GM18519 (cell line): ENCODE results near the gene MPRIP.

Experiments used
- ATAC-seq: cut with Tn5 transposase; IDR thresholded peaks from one replicate; pipeline ENCODE4 v1.9.1; 2021; ENCODE audit warnings: mild to moderate bottlenecking, moderate library complexity; ENCODE audit not compliant: unreplicated experiment, low FRiP score

MPRIP gene

DNA sequence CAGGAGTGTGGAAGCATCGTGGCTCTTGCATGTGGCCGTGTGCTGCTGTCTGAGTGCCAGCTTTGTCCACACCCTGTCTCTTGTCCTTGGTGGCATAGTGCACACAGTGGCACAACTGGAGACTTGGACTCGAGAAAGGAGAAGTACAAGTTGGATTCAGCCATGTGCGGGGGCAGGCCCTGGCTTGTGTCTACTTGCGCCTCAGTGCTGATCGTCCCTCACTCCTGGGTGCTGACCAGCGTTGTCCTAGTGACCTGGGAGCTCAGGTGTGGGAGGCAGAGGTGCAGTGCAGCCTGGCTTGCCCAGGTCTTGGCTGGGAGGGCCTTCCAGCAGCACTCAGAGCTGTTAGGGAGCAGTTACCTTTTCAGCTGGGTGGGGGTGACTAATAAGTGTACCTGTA, 20.6 kb downstream of the MPRIP start:
- ATAC-seq, result no peak

DNA sequence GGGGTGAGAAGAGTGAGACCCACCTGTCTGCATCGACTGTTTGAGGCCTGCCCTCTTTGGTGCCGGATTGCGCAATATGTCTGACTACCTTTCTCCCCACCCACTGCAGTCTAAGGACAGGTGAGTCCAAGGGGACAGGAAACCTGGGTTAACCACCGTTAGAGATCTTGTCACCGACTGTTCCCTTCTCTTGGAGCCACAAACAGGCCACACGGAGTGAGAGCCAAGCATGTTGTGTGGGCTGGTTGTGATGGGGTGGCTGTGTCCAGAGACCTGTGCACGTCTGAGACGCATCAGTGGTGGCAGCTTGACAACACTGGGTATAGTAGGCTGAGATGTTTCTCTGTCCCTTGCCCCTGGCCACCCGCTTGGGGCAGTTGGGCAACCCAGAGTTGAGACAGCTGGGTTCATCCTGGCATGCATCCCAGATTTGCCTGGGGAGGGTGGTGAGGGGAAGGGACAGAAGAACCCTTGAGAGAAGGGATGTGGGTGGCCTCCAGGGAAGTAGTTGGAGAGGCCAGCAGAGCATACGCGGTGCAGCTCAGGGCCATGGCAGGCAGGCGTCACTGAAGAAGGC, 21.4 kb downstream of the MPRIP start:
- ATAC-seq, result no peak

DNA sequence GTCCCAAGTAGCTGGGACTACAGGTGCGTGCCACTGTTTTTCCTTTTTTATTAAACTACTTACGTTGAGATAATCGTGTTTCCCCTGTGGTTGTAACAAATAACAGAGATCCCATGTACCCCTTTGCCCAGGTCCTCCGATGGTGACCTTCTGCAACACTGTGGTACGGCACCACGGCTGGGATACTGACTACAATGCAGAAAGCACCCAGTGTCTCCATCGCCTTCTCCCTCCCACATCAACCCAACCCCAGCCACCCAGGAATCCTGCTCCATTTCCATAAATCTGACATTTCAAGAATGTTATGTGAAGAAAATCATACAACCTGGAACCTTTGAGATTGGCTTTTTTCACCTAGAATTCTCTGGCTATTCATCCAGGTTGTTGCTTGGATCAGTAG, 22.1 kb downstream of the MPRIP start:
- ATAC-seq, result no peak

DNA sequence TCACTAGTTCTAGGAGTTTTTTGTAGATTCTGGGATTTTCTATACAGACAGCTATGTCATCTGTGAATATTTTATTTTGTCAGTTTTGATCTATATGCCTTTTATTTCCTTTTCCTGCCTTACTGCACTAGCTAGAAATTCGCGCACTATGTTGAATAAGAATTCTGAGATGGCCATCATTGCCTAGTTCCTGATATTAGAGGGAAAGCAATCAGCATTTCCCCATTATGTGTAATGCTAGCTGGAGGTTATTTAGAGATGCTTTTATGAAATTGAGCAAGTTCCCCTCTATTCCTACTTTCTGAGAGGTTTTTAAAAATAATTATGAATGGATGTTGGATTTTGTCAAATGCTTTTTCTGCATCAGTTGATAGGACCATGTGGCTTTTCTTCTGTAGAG, 23.8 kb downstream of the MPRIP start:
- no peak for ATAC-seq

- ATAC-seq, result no peak
These were observed 25.0 kb downstream of the MPRIP start for GRCh38 chr17:17067257-17067656.

DNA sequence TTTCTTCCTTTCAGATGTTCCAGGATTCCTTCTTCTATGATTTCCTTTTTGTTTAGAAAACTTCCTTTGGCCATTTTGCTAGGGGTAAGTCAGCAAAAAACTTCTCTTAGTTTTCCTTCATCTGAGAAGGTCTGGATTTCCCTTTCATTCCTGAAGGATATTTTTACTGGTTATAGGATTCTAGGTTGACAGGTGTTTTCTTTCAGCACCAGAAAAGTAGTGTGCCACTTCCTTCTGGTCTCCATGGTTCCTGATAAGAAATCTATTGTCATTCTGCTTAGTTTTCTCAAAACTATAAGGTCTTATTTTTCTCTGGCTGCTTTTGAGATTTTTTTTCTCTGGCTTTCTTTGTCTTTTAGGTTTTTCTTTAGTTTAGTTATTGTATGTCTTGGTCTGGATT, 27.6 kb downstream of the MPRIP start:
- ATAC-seq, result no peak

DNA sequence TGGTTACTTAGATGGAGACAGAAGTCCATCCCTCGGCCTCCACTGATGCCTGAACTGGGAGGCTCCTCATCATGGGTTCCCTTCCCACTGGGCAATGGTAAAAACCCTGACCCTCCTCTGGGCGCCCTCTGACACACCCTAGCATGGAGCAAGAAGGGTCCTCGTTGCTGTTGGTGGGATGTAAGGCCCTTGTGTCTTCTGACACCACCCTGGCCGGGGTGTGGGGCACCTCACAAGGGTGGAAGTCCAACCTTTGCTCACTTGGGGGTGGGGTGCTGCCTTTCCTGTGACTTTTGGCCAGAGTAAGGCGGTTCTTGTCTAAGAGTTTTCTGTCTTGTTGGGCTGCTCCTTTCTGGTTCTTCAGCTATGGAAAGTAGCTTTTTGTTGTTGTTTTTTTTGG, 28.7 kb downstream of the MPRIP start:
- no peak for ATAC-seq

- no peak for ATAC-seq
These were observed 29.5 kb downstream of the MPRIP start for GRCh38 chr17:17071531-17072360.

DNA sequence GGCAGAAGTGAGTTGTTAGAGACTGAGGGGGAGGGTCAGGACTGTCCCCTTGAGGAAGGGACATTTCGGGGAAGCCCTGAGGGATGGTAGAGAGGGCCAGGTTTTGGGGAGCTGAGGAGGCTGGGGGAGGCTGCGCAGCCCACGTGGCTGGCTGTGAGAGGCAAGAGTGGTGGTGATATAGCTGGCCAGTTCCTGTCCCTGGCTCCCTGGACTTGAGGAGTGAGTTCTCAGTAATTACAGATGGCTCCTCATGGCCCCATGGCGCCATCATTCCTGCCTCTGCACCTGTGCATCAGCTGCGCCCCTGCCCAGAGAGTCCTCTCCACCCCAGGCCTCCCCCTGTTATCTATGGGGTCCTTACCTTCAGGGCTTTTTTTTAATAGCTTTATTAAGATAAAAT, 30.3 kb downstream of the MPRIP start:
- no peak for ATAC-seq

DNA sequence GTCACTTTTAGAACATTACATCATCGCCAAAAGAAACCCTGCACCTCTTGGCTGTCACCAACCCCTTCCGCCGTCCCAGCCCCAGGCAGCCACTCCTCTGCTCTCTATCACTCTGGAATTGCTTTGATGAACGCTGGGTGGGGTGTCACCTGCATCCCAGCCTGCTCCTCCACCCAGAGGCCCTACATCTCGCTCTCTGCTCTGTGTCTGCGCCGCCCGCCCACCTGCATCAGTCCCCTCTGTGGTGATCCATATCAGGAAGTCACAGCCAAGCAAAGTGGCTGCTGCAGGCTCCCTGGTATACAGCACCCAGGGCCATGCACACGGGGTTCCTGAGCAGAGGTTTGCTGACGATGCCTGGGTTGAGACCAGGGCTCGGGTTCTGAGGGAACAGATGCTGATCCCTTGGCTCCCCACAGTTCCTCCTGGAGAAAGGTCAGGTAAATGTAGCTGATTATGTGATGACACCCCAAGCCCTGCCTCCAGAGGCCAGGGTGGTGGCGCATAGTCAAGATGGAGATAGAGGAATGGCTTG, 30.8 kb downstream of the MPRIP start:
- no peak for ATAC-seq

GRCh38 chr17:17073581-17074403, 31.5 kb downstream of the MPRIP start:
- ATAC-seq, result no peak

DNA sequence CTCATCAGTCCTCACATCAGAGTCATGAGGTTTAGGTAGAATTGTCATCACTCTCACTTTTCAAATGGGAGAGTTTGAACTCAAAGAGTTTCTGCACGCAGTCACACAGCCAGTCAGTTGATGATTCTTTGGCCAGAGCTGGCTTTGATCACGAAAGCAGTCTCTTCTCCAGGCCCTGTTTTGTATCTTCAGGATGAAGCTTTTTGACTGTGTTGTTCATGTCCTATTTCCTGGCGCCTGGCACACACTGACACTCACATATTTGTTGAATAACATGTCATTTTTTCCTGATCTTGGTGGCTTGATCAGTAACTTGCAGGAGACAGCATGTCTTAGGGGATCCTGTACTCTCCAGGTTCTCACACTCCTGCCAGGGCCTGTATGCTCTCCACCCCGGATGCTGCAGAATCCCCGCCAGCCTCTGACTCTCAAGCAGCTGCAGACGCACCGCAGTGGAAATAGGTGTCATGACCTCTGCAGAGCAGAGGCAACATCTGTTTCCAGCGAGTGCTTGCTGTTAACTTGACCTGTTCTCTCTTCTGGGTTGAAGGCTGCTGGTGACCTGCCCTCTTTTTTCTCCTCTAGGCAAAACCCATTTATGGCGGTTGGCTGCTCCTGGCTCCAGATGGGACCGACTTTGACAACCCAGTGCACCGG, 33.0 kb downstream of the MPRIP start:
- ATAC-seq, result no peak

- ATAC-seq, result no peak
These were observed 33.8 kb downstream of the MPRIP start for GRCh38 chr17:17076066-17076465.

DNA sequence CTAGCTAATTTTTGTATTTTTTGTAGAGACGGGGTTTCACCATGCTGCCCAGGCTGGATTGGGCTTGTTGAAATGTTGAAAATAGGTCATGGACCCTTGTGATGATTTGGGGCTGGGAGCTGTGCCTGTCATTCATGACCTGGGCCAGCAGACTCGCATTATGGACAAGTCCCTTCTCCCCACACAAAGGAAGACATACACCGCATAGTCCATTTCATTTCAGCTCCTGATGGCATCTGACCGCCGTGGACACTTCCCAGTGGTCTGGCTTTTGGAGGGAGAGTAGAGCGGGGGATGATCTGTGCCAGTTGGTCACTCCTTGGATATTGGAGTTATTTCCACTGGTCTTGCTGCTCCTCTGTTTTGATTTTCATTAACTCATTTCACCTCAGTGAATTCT, 34.8 kb downstream of the MPRIP start:
- no peak for ATAC-seq

DNA sequence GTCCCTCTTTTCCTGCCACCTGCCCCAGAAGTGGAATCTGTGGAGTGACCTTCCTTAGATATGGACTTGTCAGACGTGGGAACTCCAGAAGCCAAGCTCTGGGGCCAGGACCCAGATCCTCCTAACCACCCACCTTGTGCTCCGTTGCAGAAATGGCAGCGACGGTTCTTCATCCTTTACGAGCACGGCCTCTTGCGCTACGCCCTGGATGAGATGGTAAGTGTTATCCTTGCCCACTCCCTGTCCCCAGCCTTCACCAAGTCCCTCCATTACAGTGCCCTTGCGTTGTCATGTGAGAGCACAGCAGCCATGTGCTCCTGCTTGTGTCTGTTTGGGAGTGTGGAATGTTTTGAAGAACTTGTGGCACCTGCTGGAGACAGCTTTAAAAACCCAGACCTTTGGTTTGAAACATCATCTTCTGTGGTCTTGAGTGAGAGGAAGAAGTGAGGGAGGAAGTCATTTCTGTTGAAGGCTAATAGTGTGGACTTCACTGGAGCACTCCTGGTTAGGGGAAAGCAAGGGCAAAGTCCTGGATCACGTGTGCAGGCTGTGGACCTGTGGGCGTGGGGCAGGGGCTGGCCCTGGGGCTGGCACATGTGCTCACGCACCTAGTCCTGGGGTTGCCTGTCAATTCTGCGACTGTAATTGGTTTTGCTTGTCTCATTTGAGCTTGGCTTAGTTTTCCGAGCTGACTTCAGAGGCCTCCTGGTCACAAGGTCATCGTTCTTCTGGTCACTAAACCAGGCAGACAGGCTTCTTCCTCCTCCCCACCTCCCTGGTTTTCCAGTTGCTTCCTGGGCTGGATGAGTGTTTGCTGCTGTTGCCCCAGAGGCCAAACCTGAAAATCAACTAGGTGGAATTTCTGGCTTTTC, 35.8 kb downstream of the MPRIP start:
- no peak for ATAC-seq

GRCh38 chr17:17078832-17079231, 36.6 kb downstream of the MPRIP start:
- ATAC-seq, result no peak

GRCh38 chr17:17079336-17079735, 37.1 kb downstream of the MPRIP start:
- ATAC-seq, result no peak

GRCh38 chr17:17079761-17080160, 37.5 kb downstream of the MPRIP start:
- no peak for ATAC-seq

DNA sequence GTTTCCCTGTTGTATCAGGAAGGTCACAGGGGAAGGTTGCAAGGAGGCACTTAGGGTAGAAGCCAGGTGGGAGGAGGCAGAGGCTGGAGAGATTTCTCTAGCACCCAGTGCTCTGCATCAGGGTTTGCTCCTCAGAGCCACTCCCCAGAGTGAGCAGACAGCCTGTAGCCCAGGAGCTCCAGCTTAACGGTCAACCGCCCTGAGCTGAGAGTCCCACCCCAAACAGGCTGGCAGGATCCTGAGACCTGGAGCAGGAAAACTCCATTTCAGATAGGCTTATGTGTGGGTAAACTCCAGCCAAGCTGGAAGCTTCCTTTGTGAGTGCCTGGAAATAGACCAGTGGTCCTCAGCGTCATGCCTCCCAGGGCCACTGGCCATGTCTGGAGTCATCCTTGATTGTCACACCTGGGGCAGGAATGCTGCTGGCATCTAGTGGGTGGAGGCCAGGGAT, 37.9 kb downstream of the MPRIP start:
- no peak for ATAC-seq

GRCh38 chr17:17080781-17081180, 38.5 kb downstream of the MPRIP start:
- no peak for ATAC-seq
